ENCODE results near the gene NADSYN1.
"Not testable (repeated sequence)": the region's sequence is repeated elsewhere in the genome, so short reads cannot be mapped to it uniquely, and the experiment has no call there.

The NADSYN1 gene

DNA sequence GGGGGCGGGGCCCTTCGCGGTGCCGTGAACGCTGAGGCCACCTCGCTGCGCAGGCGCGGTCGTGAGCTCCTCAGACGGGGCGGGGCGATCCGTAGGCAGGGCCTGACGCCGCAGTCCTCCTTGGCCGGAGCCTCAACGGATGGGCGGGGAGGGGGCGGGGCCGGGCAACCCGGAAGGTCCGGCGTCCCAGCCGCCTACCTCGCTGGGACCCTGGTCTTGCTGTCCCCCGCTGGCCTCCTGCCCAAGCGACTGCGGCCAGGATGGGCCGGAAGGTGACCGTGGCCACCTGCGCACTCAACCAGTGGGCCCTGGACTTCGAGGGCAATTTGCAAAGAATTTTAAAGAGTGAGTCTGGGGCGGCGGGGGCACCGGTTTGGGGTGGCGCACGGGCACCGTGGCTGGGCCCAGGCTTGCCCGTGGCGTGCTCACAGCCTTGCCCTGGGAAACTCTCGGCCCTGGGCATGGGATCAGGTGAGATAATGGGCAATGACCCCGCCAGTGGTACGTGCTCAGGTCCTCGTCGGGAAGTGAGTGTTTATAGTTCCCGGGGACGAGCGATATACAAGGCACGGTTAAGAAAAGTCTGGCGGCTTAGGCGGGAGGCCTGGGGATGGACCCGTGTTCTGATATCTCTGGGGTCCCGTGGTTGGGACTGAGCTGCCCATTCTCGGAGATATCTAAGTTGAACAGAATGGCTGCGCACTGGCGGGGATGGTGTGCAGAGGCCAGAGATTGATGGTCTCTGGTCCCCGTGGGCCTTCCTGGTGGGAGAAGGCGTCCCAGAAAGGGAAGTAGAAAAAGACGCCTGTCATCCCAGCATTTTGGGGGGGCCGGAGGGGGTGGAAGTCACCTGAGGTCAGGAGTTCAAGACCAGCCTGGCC, at the start of gene NADSYN1:
Gene NADSYN1 (plus strand): TSS at position 167 of the 881 bp plus-strand sequence. CDS start 94 bp downstream, at position 261.
- DNase-seq (ENCODE audit: low read depth): peak; percentile 88

GRCh38 chr11:71404209-71404608, 48.8 kb upstream of the NADSYN1 start:
- DNase-seq (ENCODE audit: low read depth): no peak

DNA sequence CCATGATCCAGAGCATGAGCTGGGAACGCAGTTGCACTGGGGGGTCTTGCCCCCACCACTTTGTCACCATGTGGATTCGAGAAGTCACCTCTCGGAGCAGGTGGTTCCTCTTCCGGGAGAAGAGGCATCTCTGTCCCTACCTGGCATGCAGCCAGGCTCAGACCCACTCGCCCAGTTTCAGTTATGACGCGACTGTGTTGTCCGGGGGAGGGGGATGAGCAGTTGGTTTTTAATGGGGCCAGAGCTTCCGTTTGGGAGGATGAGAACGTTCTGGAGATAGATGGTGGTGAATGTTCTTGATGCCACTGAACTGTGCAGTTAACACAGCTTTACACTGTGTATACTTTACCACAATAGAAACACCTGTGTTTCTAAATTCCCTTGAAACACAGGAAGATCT, 46.3 kb upstream of the NADSYN1 start:
- no peak for DNase-seq (ENCODE audit: low read depth)

DNA sequence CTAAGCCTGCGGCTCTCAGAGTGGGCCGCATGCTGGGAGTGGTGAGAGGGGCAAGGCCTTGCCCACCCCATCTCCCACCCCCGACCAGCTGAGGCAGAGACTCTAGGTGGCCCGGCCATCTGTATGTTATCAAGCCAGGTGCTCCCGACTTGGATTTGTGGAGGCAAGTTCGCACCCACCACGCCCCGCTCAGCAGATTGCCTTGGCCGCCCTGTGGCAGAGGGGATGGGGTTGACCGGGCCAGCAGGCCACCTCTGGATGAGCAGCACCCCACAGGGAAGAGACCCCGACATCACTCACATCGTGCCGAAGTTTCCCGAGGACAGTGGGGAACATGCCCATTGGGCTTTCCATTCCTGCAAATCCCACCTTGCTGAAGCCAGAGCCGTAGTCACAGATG, 45.6 kb upstream of the NADSYN1 start:
- no peak for DNase-seq (ENCODE audit: low read depth)

DNA sequence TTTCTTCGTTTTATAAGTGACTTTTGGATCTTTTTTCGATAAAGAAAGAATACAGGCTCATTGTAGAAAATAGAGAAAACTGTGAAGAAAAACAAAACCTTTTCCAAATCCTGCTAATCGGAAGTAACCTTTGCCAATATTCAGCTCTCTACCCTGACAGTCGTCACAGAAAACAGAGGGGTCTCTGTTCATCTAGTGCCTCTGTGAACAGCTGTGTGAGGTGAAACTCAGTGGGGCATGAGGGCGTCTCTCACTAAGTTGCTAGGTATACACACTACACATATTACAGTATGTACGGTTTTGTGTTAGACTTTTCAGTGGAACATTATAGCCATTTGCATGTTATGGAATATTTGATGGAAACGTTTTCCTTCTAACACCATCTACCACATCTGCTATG, 44.2 kb upstream of the NADSYN1 start:
- DNase-seq (ENCODE audit: low read depth): no peak

GRCh38 chr11:71410363-71410966, 42.5 kb upstream of the NADSYN1 start:
- no peak for DNase-seq (ENCODE audit: low read depth)

GRCh38 chr11:71414645-71415044, 38.4 kb upstream of the NADSYN1 start:
- no peak for DNase-seq (ENCODE audit: low read depth)

- DNase-seq (ENCODE audit: low read depth): no peak
Measured at GRCh38 chr11:71418643-71419042, 34.4 kb upstream of the NADSYN1 start.

GRCh38 chr11:71420455-71421241, 32.4 kb upstream of the NADSYN1 start:
- no peak for DNase-seq (ENCODE audit: low read depth)

DNA sequence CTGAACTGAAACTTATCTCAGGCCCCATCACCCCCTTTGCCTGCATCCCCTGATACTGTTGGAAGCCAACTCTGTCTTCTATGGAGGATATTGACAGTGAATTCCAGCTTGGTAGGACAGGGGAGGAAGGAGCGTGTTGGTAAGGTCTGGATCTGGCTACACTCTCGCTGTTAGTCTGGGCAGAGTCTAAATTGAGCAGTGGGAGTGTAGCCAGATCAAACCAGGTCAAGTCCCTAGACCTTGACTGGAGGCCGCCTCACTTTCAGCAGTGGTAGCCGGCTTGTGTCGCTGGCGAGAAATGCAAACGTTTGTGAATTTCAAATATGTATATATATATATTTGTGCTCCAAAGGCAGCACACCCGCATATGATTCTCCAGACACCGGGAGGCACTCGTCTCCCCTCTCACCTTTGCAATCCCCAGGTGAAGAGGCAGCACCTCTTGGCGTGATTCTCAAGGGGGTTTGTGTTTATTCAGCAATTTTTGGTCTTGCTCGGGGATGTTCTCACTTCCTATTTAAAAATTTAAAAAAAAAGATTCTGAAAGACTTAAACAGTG, 31.5 kb upstream of the NADSYN1 start:
- no peak for DNase-seq (ENCODE audit: low read depth)

- not testable (repeated sequence) for DNase-seq (ENCODE audit: low read depth)
Measured at GRCh38 chr11:71422318-71422717, 30.7 kb upstream of the NADSYN1 start.

- no peak for DNase-seq (ENCODE audit: low read depth)
Measured at GRCh38 chr11:71423181-71423790, 29.7 kb upstream of the NADSYN1 start.

- no peak for DNase-seq (ENCODE audit: low read depth)
Measured at GRCh38 chr11:71425409-71425808, 27.6 kb upstream of the NADSYN1 start.

- no peak for DNase-seq (ENCODE audit: low read depth)
Measured at GRCh38 chr11:71425860-71426259, 27.1 kb upstream of the NADSYN1 start.

- DNase-seq (ENCODE audit: low read depth): no peak
Measured at GRCh38 chr11:71426413-71426812, 26.6 kb upstream of the NADSYN1 start.

DNA sequence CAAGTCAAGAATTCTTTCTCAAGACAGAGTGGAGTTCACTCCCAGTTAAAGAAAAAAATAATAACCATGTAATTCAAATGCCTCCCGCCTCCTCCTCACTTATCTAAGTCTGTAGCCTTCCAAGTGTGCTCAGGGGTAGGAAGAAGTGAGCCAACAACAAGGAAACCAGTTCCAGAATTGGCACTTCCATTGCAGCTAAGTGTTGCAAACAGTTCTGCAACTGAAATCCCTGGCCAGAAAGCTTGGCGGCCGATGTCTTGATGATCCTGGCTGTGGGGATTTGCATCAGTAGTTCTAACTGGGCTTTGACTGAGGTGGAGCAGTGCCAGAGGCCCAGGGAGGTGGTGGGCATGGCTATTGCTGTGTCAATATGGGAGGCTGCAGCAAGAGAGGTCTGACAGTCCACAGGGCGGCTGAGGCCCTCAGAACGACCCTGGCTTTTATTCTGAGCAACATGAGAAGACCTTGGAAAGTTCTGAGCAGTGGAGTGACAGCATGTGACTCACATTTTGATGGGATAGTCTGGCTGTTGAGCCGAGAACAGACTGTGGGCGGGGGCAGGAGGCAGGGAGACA, 24.1 kb upstream of the NADSYN1 start:
- no peak for DNase-seq (ENCODE audit: low read depth)

DNA sequence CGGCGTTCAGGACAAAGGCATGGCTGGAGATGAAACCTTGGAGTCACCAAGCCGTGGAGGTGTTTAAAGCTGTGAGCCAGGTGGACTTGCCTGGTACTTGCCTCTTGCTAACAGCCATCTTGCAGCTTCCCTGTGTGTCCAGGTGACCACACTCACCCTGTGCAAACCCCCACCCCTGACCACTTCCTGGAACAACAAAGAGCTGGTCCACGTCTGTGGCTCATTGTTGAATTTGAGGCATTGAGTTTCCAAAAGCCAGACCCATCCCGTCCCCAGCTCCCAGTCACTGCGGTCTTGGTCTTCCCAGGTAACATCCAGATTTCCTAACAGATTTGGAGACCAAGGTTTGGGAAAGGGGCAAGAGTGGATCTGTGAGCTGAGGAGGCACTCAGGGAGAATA, 23.3 kb upstream of the NADSYN1 start:
- DNase-seq (ENCODE audit: low read depth): no peak

- no peak for DNase-seq (ENCODE audit: low read depth)
Measured at GRCh38 chr11:71430166-71430565, 22.8 kb upstream of the NADSYN1 start.

DNA sequence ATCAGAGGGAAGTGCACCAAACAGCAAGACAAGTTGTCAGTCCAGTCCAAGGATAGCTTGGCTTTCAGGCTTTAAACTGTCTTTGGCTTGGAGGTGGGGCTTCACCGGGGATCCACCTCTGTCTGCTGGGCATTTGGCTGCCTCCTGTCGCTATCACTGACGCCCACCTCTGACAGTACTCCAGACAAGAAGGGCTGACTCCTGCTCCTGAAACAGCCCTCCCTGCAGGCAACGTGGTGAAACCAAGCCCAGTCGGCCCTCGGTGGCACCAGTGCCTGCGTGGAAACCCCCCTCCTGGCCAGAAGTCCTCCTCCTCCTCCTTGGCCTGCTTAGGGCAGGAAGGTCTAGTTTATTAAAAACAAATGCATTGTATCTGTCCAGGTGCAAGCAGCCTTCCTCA, 21.7 kb upstream of the NADSYN1 start:
- no peak for DNase-seq (ENCODE audit: low read depth)

DNA sequence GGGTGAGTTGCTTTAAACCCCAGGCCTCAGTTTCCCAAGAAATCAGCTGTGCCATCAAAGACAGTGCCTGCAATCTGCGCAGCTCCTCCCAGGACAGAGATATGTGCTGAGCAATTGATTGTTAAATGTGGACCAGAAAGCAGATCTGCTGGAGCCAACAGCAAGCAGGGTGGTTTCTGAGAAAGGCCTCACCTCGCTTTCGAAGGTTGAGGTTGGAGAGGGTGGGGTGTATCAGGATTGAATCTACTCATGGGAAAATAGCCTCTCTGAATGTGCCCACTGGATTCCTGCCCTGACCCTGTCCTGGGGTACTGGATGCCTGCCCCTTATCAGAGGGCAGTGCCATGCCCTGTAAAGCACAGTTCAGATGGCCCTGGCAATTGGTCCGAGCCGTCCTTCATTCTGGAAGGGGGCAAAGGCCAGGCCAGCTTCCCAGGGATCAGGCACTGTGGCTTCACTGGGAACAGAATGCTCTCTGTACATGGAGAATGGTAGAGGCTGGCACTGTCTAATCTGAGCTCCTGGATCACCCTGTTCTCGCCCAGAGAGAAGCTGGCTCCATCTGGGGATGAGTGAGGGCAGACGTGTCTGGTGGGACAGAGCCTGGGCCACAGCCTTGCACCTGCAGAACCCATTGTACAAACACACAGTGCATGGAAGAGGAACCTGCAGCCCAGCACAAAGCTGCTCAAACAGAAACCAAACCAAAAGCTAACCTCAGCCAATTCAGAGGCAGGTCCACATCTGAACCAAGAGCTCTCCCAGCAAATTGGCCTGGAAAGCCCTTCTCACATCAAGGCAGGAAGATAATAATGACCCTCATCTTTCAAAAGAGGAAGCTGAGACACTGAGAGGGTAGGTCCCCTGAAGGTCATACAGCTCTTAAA, 20.0 kb upstream of the NADSYN1 start:
- DNase-seq (ENCODE audit: low read depth): no peak

Data from stimulated activated CD8-positive, alpha-beta memory T cell treated with anti-CD3 and anti-CD28 coated beads, Interleukin-7, amount 100 ng/mL, for 24 hours (primary cell).